Body of pancreas (tissue), 4 donors: ENCODE measurements around the gene RIPK3.

Experiments
- CTCF ChIP-seq, 7 experiments: fragments of 450-650 bp in 4 of 7; fragments of 200-600 bp in 3 of 7; sonication (generic) in 3 of 7; IDR thresholded peaks; one replicate each; pipeline ENCODE4 v1.5.1; 2016 to 2019; ENCODE audit warnings: antibody characterized with exemption in 7 of 7
- POLR2A ChIP-seq, 3 donors: fragments of 450-650 bp; IDR thresholded peaks; one replicate each; pipeline ENCODE4 v1.6.1; 2016; ENCODE audit warnings: antibody characterized with exemption in 3 of 3, mild to moderate bottlenecking in 2 of 3

GRCh38 chr14:24353559-24354481, 14.0 kb upstream of the RIPK3 start:
- no peak for TF ChIP-seq POLR2A (IDR thresholded peaks at IDR 0.05)
- no peak for TF ChIP-seq CTCF (IDR thresholded peaks at IDR 0.05)
